VCaP (cell line): Measurements from ENCODE around the gene TMPRSS11E.
"Not testable (repeated sequence)": the region's sequence is repeated elsewhere in the genome, so short reads cannot be mapped to it uniquely, and the experiment has no call there.

Experiments used
- H3K27ac ChIP-seq: fragments of 450-650 bp; 2 replicates; pipeline ENCODE4 v1.5.1; 2017
- CTCF ChIP-seq: fragments of 450-650 bp; conservative IDR thresholded peaks from 2 replicates; pipeline ENCODE4 v1.5.1; 2017; ENCODE audit warnings: mild to moderate bottlenecking, moderate library complexity

Gene TMPRSS11E

GRCh38 chr4:68490826-68491457 lies 43.7 kb downstream of the TMPRSS11E start:
- H3K27ac ChIP-seq = no peak overlapping the region
- TF ChIP-seq CTCF = no peak

- H3K27ac ChIP-seq = no peak overlapping the region
- no peak for TF ChIP-seq CTCF
Observed at GRCh38 chr4:68494688-68495087, 47.4 kb downstream of the TMPRSS11E start.

GRCh38 chr4:68498413-68499007 lies 51.2 kb downstream of the TMPRSS11E start:
- H3K27ac ChIP-seq = peak overlapping the region; percentile 54
- peak; percentile 98 for TF ChIP-seq CTCF

- no peak for TF ChIP-seq CTCF
- peak overlapping the region; percentile 54 for H3K27ac ChIP-seq
Observed at GRCh38 chr4:68499021-68499420, 51.8 kb downstream of the TMPRSS11E start.

GRCh38 chr4:68503462-68503861 lies 56.2 kb downstream of the TMPRSS11E start:
- not testable (repeated sequence) for H3K27ac ChIP-seq

GRCh38 chr4:68504836-68505235 lies 57.6 kb downstream of the TMPRSS11E start:
- H3K27ac ChIP-seq = not testable (repeated sequence)

GRCh38 chr4:68505452-68505851 lies 58.2 kb downstream of the TMPRSS11E start:
- not testable (repeated sequence) for H3K27ac ChIP-seq

- no peak overlapping the region for H3K27ac ChIP-seq
- peak; percentile 35 for TF ChIP-seq CTCF
Observed at GRCh38 chr4:68518889-68519288, 71.6 kb downstream of the TMPRSS11E start.

- no peak overlapping the region for H3K27ac ChIP-seq
- no peak for TF ChIP-seq CTCF
Observed at GRCh38 chr4:68520985-68521384, 73.7 kb downstream of the TMPRSS11E start.

- not testable (repeated sequence) for H3K27ac ChIP-seq
Observed at GRCh38 chr4:68522232-68522631, 75.0 kb downstream of the TMPRSS11E start.
